Muscle layer of duodenum (tissue), 2 donors: ENCODE data around the gene ING5.

Experiments used
- H3K27ac ChIP-seq: one replicate; pipeline ENCODE4 v1.7.0; 2013; ENCODE audit warnings: mild to moderate bottlenecking, low read length
- H3K27me3 ChIP-seq: one replicate; pipeline ENCODE4 v1.7.0; 2013; ENCODE audit warnings: low read depth, mild to moderate bottlenecking, control low read depth, low read length
- H3K36me3 ChIP-seq, 2 donors: one replicate each; pipeline ENCODE4 v1.7.0; 2013; ENCODE audit warnings: low read length in 2 of 2, control low read depth in 1 of 2, mild to moderate bottlenecking in 1 of 2; ENCODE audit not compliant: insufficient read depth in 2 of 2, control insufficient read depth in 1 of 2
- H3K4me1 ChIP-seq, 2 donors: one replicate each; pipeline ENCODE4 v1.7.0; 2013; ENCODE audit warnings: low read length in 2 of 2, mild to moderate bottlenecking in 2 of 2, control low read depth in 1 of 2, moderate library complexity in 1 of 2; ENCODE audit not compliant: insufficient read depth in 2 of 2, control insufficient read depth in 1 of 2
- H3K4me3 ChIP-seq, 2 donors: one replicate each; pipeline ENCODE4 v1.7.0; 2013; ENCODE audit warnings: low read length in 2 of 2, low read depth in 1 of 2, mild to moderate bottlenecking in 1 of 2
- H3K9me3 ChIP-seq, 2 donors: one replicate each; pipeline ENCODE4 v1.7.0; 2013; ENCODE audit warnings: low read length in 2 of 2, control low read depth in 1 of 2, mild to moderate bottlenecking in 1 of 2; ENCODE audit not compliant: control insufficient read depth in 1 of 2
- donor health status: healthy.

Gene ING5

GRCh38 chr2:241720560-241720959, 18.7 kb downstream of the ING5 start:
- Histone ChIP-seq H3K9me3 (no peaks in the 10 kb centered on the region), H3K4me3 (no peak overlapping the region), H3K36me3 (peaks cover 13 to 74% of the 10 kb centered on the region in 2 donors), H3K27ac (no peak overlapping the region), H3K27me3 (no peaks in the 10 kb centered on the region), H3K4me1 (no peaks in the 10 kb centered on the region)

DNA sequence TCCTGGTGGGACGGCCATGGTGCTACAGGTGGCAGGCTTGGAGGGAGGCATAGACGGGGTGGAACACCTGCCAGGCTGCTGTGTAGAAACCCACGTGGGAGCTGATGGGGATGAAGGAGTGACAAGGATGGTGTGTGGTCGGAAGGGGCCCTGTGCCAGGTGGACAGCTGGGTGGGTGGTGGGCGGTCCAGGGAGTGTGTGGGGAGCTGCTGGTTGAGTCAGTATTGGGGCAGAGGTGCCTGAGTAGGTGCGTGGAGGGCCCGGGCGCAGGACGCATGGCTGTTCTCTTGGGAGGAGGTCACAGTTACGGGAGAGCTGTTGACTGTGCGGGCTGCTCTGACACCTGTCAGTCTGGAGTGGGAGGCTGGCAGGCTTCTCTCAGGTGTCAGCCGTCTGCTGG, 20.0 kb downstream of the ING5 start:
- H3K27me3 ChIP-seq = no peaks in the 10 kb centered on the region
- H3K27ac ChIP-seq = no peak overlapping the region
- H3K4me1 ChIP-seq = no peaks in the 10 kb centered on the region
- H3K4me3 ChIP-seq = no peak overlapping the region
- H3K9me3 ChIP-seq = no peaks in the 10 kb centered on the region
- H3K36me3 ChIP-seq = peaks cover 13 to 68% of the 10 kb centered on the region in 2 donors

- Histone ChIP-seq H3K27ac (no peak overlapping the region), H3K9me3 (no peaks in the 10 kb centered on the region), H3K27me3 (no peaks in the 10 kb centered on the region), H3K4me1 (no peaks in the 10 kb centered on the region), H3K36me3 (peaks cover 13 to 62% of the 10 kb centered on the region in 2 donors), H3K4me3 (no peak overlapping the region)
These were observed 21.1 kb downstream of the ING5 start for GRCh38 chr2:241722896-241723454.

- no peaks in the 10 kb centered on the region for H3K4me1 ChIP-seq
- H3K4me3 ChIP-seq = no peak overlapping the region
- H3K27me3 ChIP-seq = no peaks in the 10 kb centered on the region
- H3K27ac ChIP-seq = no peak overlapping the region
- H3K9me3 ChIP-seq = no peaks in the 10 kb centered on the region
- peaks cover 13 to 51% of the 10 kb centered on the region in 2 donors for H3K36me3 ChIP-seq
These were observed 22.6 kb downstream of the ING5 start for GRCh38 chr2:241724259-241724974.

DNA sequence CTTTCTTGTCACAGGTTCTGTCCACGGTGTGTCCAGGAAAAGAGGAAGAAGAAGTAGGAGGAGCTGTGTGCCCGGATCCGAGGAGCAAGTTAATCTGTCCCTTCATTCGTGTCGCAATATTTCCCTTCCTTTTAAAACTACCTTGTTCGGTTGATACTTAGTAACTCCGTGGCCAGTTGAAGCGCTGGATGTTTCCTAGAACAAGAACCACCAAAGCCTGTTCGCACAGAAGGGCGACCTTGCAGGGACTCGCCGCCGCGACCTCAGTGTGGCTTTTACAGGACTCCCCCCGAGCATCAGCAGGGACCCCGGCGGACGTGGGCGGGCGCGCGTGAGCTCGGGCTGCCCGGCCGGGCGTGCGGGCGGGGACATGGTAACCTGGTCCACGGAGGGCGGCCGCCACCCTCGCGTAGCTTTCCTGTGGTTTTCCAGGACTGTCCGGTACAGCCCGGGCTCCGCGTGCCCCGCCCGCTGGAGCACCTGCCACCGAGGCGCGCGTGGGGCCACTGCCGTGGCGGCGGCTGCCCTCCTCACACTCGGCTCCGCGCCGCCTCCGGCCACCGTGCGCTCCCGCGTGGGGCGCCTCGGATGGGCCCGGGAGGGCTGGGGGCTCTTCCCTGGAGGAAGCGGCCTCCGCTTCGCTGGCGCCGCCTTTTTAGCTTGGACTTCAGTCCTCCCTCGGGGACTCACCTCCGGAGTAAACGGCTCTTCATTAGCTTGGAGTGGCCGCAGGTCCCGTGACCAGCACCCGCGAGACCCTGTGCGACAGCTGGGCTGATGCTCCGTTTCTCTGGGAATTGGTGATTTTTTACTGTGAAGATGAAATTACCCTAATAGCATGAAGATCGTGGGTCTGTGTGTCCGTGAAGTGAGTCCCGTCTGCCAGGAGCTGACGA, 23.4 kb downstream of the ING5 start:
- no peak overlapping the region for H3K4me3 ChIP-seq
- H3K27me3 ChIP-seq = no peaks in the 10 kb centered on the region
- H3K9me3 ChIP-seq = no peaks in the 10 kb centered on the region
- peaks cover 13 to 43% of the 10 kb centered on the region in 2 donors for H3K36me3 ChIP-seq
- H3K4me1 ChIP-seq = no peaks in the 10 kb centered on the region
- H3K27ac ChIP-seq = no peak overlapping the region

DNA sequence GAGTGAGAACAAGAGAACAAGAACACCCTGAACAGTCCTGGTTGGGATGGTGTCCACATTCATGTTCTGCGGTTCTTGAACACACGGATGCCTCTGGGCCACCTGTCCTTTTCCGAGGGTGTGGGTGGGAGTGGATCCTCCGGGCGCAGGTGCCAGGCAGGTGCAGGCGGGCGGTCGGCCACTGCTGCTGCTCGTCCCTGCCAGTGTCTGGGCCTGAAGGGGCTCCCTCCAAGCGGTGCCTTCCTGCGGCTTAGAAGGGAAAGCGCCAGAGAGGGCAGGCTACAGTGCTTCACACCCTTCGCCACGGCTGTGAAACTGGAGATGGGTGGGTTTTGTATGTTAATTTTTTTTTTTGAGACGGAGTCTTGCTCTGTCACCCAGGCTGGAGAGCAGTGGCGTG, 24.6 kb downstream of the ING5 start:
- no peak overlapping the region for H3K27ac ChIP-seq
- no peaks in the 10 kb centered on the region for H3K4me1 ChIP-seq
- no peak overlapping the region for H3K4me3 ChIP-seq
- H3K36me3 ChIP-seq = peaks cover 3 to 31% of the 10 kb centered on the region in 2 donors
- no peaks in the 10 kb centered on the region for H3K27me3 ChIP-seq
- H3K9me3 ChIP-seq = no peaks in the 10 kb centered on the region

DNA sequence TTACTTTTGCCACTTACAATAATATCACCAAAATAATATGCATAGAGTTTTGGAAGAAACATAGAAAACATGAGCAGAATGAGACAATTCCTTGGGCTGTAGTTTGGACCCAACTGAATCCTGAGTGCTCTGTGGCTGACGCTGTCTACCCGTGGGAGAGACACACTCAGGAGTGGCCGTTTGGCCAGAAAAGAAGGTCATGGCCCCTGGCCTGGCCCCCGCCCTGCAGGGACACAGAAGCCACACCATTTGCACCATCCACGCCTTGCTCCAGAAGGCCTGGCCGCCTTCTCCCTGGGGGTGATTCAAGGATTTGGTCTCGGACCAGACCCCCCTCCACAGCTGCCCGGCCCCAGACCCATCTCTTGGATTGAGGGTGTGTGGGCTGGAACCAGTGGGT, 26.2 kb downstream of the ING5 start:
- H3K4me3 ChIP-seq = no peak overlapping the region
- no peaks in the 10 kb centered on the region for H3K9me3 ChIP-seq
- H3K36me3 ChIP-seq = peaks cover 0 to 18% of the 10 kb centered on the region in 2 donors
- H3K27ac ChIP-seq = no peak overlapping the region
- no peaks in the 10 kb centered on the region for H3K27me3 ChIP-seq
- no peaks in the 10 kb centered on the region for H3K4me1 ChIP-seq

DNA sequence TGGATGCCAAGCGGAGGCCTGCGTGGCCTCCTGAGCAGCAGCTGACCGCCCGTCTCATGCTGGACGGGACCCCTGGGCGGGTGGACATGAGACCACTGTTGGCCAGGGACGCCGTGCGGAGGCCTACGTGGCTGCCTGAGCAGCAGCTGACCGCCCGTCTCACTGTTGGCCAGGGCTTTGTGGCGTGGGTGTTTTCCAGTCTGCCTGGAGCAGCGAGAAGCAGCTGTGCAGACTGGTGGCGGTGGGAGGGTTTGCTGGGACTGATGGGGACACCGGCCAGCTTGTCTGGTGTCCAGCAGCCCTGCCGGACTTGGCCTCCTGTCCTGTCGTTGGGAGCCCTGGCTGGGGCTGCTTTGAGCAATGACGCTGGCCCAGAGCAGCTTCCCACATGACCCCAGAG, 26.8 kb downstream of the ING5 start:
- Histone ChIP-seq H3K9me3 (no peaks in the 10 kb centered on the region), H3K27me3 (no peaks in the 10 kb centered on the region), H3K4me3 (no peak overlapping the region), H3K36me3 (peaks cover 0 to 12% of the 10 kb centered on the region in 2 donors), H3K4me1 (peaks cover 0 to 4% of the 10 kb centered on the region in 2 donors), H3K27ac (no peak overlapping the region)

- Histone ChIP-seq H3K27me3 (no peaks in the 10 kb centered on the region), H3K4me1 (peaks cover 0 to 9% of the 10 kb centered on the region in 2 donors), H3K4me3 (no peak overlapping the region), H3K27ac (no peak overlapping the region), H3K9me3 (no peaks in the 10 kb centered on the region), H3K36me3 (peaks cover 0 to 9% of the 10 kb centered on the region in 2 donors)
These were observed 28.0 kb downstream of the ING5 start for GRCh38 chr2:241729868-241730267.

DNA sequence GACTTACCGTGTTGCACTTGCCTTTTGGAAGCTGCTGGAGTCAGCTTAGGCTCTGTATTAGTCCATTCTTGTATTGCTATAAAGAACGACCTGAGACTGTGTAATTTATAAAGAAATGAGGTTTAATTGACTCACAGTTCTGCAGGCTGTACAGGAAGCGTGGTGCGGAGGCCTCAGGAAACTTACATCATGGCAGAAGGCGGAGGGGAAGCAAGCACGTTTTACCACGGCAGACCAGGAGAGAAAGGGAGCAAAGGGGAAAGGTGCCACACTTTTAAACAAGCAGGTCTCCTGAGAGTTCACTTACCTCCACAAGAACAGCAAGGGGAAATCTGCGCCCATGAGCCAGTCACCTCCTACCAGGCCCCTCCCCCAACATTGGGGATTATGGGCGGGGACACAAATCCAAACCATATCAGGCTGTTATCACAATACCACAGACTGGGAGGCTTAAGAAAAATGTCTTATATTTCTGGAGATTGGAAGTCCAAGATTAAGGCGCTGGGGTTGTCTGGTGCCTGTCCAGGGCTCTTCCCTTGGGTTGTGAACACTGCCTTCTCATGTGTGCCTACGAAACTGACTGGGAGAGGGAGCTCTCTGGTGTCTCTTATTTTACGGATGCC, 28.9 kb downstream of the ING5 start:
- H3K27ac ChIP-seq = no peak overlapping the region
- no peaks in the 10 kb centered on the region for H3K27me3 ChIP-seq
- H3K36me3 ChIP-seq = peaks cover 0 to 4% of the 10 kb centered on the region in 2 donors
- no peaks in the 10 kb centered on the region for H3K9me3 ChIP-seq
- peaks cover 0 to 9% of the 10 kb centered on the region in 2 donors for H3K4me1 ChIP-seq
- no peak overlapping the region for H3K4me3 ChIP-seq
